Transverse colon (tissue), 4 donors: Measurements from ENCODE around the gene CADM2. TPM values are rescaled to one million over a fixed set of nuclear protein-coding genes. Genes with fewer than 3 reads are reported as not detected.

ENCODE experiments used
- DNase-seq: peaks from one replicate; pipeline ENCODE4 v3.0.0-alpha.2; 2019
- H3K27ac ChIP-seq, 4 donors: fragments of 200-600 bp; sonication (generic); 2 replicates each; pipeline ENCODE4 v1.5.1; 2016 to 2018; ENCODE audit warnings: inconsistent platforms in 4 of 4
- H3K27me3 ChIP-seq: fragments of 200-600 bp; sonication (generic); 2 replicates; pipeline ENCODE4 v1.5.1; 2017; ENCODE audit warnings: inconsistent platforms
- H3K36me3 ChIP-seq, 4 donors: fragments of 200-600 bp; sonication (generic); 2 replicates each; pipeline ENCODE4 v1.5.1; 2017 to 2019; ENCODE audit warnings: inconsistent platforms in 4 of 4
- H3K4me1 ChIP-seq, 4 donors: fragments of 200-600 bp; sonication (generic); 2 replicates each; pipeline ENCODE4 v1.5.1; 2017 to 2020; ENCODE audit warnings: inconsistent platforms in 4 of 4
- H3K4me3 ChIP-seq, 4 donors: fragments of 200-600 bp; sonication (generic); 1 replicate in 1 of 4; 2 replicates in 3 of 4; pipeline versions ENCODE4 v1.5.1 to v1.6.1; 2017 to 2019; ENCODE audit warnings: inconsistent platforms in 4 of 4
- H3K9me3 ChIP-seq, 2 donors: fragments of 200-600 bp; sonication (generic); 2 replicates each; pipeline ENCODE4 v1.5.1; 2017 to 2019; ENCODE audit warnings: inconsistent platforms in 2 of 2
- EP300 ChIP-seq: sonication (generic); formaldehyde crosslinking; IDR thresholded peaks from one replicate; pipeline ENCODE4 v1.6.1; 2017; ENCODE audit warnings: antibody characterized with exemption, low read depth
- POLR2A ChIP-seq: fragments of 450-650 bp; IDR thresholded peaks from one replicate; pipeline ENCODE4 v1.6.1; 2016; ENCODE audit warnings: antibody characterized with exemption, mild to moderate bottlenecking, moderate library complexity
- POLR2AphosphoS5 ChIP-seq, 3 donors: sonication (generic); formaldehyde crosslinking; IDR thresholded peaks; one replicate each; pipeline ENCODE4 v1.6.1; 2016; ENCODE audit warnings: antibody characterized with exemption in 3 of 3
- WGBS, 2 donors: methylation state at CpG; one replicate each; pipeline ENCODE4 v1.1.5; 2018; ENCODE audit warnings: low coverage in 1 of 2; 5-methylcytosine and 5-hydroxymethylcytosine counted together
- in situ Hi-C, 4 donors: fragments of 200-750 bp; cut with MboI; loops; one replicate each; pipeline versions ENCODE4 v1.15.0 to v1.15.1; 2017; ENCODE audit warnings: low sequenced_read_pairs in 3 of 4, low pct_ligation_motif_present in 1 of 4, low pct_unique_long_range_greater_than_20kb in 1 of 4
- intact Hi-C: fragments of 100-400 bp; cut with DNase I; formaldehyde crosslinking; loops from one replicate; pipeline ENCODE4 v1.15.1; 2023; ENCODE audit warnings: low total_unique reads
- total RNA-seq, 4 donors: library from RNA; depleted of rRNA; stranded (reverse); fragments of >200 nt; gene quantifications; one replicate each; pipeline ENCODE4 v1.1.0, GENCODE V29; 2016
- TF ChIP-seq, protein P1 (sequence below), 5 experiments: fragments of 200-600 bp in 3 of 5; fragments of 450-650 bp in 2 of 5; sonication (generic) in 3 of 5; IDR thresholded peaks; 1 replicate in 2 of 5; 2 replicates in 3 of 5; pipeline ENCODE4 v1.5.1; 2016 to 2017; ENCODE audit warnings: antibody characterized with exemption in 5 of 5, inconsistent platforms in 3 of 5, mild to moderate bottlenecking in 2 of 5, moderate library complexity in 1 of 5

The CADM2 gene
- total RNA-seq, 4 donors from 2014 or later, result 2.2 to 21.3 (median 4.5) TPM

DNA sequence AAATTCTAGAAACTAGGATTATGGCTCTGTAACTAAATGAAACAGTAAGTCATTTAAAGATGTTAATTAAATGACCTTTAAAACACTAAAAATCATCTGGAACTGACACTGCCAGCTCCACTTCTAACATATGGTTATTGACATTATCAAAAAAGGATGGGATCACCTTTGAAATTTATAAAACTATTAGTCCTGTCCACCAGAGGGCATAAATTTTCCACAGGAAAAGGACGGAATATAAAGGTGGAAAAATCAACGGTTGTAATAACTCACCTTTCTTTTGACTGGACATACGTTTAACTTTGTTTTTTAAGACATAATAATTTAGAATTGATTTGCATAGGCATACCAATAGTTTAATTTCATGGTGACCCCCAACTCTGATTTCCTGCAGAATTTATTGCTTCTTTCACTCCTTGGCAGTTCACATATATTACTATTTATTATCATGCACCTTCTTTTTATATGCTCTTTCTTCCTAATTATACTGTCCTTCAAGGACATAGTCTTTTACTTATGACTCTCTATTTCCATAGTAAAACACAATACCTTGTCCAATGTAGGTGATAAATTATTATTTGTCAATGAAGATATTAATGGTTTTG, 345.7 kb downstream of the CADM2 start:
- Histone ChIP-seq H3K27me3 (no peaks in the 10 kb centered on the region), H3K4me3 (no peak overlapping the region), H3K4me1 (no peaks in the 10 kb centered on the region), H3K9me3 (no peaks in the 10 kb centered on the region), H3K27ac (no peak overlapping the region), H3K36me3 (no peaks in the 10 kb centered on the region)
- no peak for DNase-seq
- in situ Hi-C loops (no loop called here), intact Hi-C loops (no loop called here)
- TF ChIP-seq POLR2AphosphoS5 (IDR thresholded peaks at IDR 0.05) (no peak), EP300 (no peak), POLR2A (no peak)
- TF ChIP-seq, protein P1, sequence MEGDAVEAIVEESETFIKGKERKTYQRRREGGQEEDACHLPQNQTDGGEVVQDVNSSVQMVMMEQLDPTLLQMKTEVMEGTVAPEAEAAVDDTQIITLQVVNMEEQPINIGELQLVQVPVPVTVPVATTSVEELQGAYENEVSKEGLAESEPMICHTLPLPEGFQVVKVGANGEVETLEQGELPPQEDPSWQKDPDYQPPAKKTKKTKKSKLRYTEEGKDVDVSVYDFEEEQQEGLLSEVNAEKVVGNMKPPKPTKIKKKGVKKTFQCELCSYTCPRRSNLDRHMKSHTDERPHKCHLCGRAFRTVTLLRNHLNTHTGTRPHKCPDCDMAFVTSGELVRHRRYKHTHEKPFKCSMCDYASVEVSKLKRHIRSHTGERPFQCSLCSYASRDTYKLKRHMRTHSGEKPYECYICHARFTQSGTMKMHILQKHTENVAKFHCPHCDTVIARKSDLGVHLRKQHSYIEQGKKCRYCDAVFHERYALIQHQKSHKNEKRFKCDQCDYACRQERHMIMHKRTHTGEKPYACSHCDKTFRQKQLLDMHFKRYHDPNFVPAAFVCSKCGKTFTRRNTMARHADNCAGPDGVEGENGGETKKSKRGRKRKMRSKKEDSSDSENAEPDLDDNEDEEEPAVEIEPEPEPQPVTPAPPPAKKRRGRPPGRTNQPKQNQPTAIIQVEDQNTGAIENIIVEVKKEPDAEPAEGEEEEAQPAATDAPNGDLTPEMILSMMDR (IDR thresholded peaks at IDR 0.05), result no peak
- 26% methylated on average over 3 of the region's 3 CpGs for WGBS, 2 donors

DNA sequence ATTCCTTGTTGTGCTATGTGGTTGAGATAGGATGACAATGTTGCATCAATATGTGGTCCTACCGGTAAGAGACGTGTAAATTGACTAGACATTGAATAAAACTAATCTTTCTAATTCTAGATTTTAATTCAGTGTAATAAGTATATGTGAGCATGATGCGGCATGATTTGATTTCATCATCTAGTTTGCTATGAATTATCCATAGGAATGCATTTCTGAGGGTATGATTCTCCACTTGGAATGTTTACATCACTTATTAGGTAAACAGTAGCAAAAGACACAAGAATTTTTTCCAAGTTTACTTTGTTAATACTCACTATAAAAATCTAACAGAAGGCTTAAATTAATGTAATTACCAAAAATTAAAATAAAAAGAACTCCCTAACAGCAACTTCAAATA, 353.5 kb downstream of the CADM2 start:
- DNase-seq, result no peak
- no peaks in the 10 kb centered on the region for H3K4me1 ChIP-seq
- H3K36me3 ChIP-seq, result no peaks in the 10 kb centered on the region
- H3K4me3 ChIP-seq, result no peak overlapping the region
- no peaks in the 10 kb centered on the region for H3K27me3 ChIP-seq
- no peak for TF ChIP-seq POLR2A
- no peak for TF ChIP-seq EP300
- no peak for TF ChIP-seq POLR2AphosphoS5 (IDR thresholded peaks at IDR 0.05)
- TF ChIP-seq, protein P1 (IDR thresholded peaks at IDR 0.05), result no peak
- no peaks in the 10 kb centered on the region for H3K9me3 ChIP-seq
- in situ Hi-C loops (no loop called here), intact Hi-C loops (no loop called here)
- H3K27ac ChIP-seq, result no peak overlapping the region
- 94 to 95% methylated on average over 3 of the region's 3 CpGs for WGBS, 2 donors

DNA sequence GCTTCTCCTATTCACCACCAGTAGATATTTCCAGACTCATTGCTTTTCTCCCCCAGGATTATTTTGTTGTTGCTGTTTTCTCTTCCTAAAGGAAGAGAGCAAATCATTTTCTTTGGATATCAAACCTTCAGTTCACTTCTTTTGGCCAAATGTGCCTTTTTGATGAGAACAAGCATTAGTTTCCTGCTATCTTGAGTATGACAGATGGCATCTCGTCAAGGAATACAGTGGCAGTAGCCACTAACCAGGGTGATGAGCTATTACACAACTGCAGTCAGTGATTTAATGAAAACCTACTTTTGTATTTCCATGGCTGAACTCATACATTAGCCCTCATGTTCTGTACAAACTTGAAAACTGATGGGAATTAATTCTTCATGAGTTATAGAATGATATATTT, 354.6 kb downstream of the CADM2 start:
- in situ Hi-C loops (no loop called here), intact Hi-C loops (no loop called here)
- 72 to 78% methylated on average over 1 of the region's 1 CpG for WGBS, 2 donors

DNA sequence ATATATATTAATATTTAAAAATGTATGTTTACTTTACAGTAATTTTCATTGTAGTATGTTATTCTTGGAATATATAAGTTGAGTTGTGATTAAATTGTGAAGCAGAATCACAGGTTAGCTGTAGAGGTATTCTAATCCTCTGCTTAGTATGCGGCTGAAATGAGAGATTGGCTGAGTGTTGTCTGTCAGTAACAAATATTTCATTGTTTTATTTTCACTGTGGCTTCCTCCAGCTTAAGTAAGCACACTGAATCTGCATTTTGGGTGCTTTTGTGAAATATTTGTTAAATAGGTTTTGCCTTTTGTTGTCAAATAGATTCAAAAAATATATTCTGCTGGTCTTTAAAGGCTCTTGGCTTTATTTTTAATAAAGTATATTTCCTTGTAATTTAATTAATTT, 357.5 kb downstream of the CADM2 start:
- H3K4me1 ChIP-seq, result no peaks in the 10 kb centered on the region
- intact Hi-C loops (no loop called here), in situ Hi-C loops (no loop called here)
- no peak overlapping the region for H3K27ac ChIP-seq
- 76 to 83% methylated on average over 1 of the region's 1 CpG for WGBS, 2 donors
- TF ChIP-seq, protein P1 (IDR thresholded peaks at IDR 0.05), result no peak
- TF ChIP-seq EP300 (no peak), POLR2A (no peak), POLR2AphosphoS5 (IDR thresholded peaks at IDR 0.05) (no peak)
- no peaks in the 10 kb centered on the region for H3K36me3 ChIP-seq
- H3K9me3 ChIP-seq, result no peaks in the 10 kb centered on the region
- no peak overlapping the region for H3K4me3 ChIP-seq
- no peaks in the 10 kb centered on the region for H3K27me3 ChIP-seq
- no peak for DNase-seq

More for the DNA sequence above, 354.6 kb downstream of the CADM2 start:
- Histone ChIP-seq H3K27ac (no peak overlapping the region), H3K9me3 (no peaks in the 10 kb centered on the region), H3K27me3 (no peaks in the 10 kb centered on the region), H3K36me3 (no peaks in the 10 kb centered on the region), H3K4me3 (no peak overlapping the region), H3K4me1 (no peaks in the 10 kb centered on the region)
- no peak for TF ChIP-seq POLR2AphosphoS5 (IDR thresholded peaks at IDR 0.05)
- no peak for TF ChIP-seq POLR2A
- no peak for TF ChIP-seq EP300
- TF ChIP-seq, protein P1 (IDR thresholded peaks at IDR 0.05), result no peak
- no peak for DNase-seq
